ENCODE results near the gene FAM217A.
"Not testable (repeated sequence)": the region's sequence is repeated elsewhere in the genome, so short reads cannot be mapped to it uniquely, and the experiment has no call there.

FAM217A gene

DNA sequence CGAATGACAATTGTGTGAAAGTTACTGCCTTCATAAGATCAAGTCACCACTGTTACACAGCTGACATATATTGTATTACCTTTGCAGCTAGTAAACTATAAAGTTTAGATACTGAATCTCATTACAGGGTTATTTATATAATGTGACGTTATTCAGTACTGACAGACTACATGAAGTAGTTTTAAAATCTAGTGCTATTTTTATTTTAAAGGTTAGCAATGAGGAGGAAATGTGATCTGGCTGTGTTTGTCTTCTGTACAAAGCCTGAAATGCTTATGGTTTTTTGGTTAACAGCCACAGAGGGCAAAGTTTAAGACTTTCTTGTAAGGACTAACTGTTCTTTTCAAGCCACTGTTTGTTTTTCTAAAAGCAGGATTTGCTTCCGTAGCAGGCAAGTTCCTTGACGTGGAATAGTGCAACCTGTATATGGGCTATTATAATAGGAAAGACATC lies 30.5 kb upstream of the FAM217A start:
- H3K27me3 ChIP-seq (ENCODE audit: control insufficient read depth in 5 of 5, insufficient read depth in 4 of 5, low read length in 5 of 5); H3K9me3 ChIP-seq (ENCODE audit: control insufficient read depth in 5 of 5, low read length in 5 of 5); H3K9ac ChIP-seq (ENCODE audit: low read length in 5 of 5); H3K27ac ChIP-seq (ENCODE audit: low read depth, low read length); H3K36me3 ChIP-seq (ENCODE audit: control insufficient read depth in 5 of 5, insufficient read depth in 5 of 5, low read length in 5 of 5); H3K4me3 ChIP-seq (ENCODE audit: low read depth in 1 of 5, low read length in 5 of 5): not testable (repeated sequence)
- H3K4me1 ChIP-seq (ENCODE audit: control insufficient read depth in 5 of 5, insufficient read depth in 5 of 5, low read length in 5 of 5), result peaks cover 0 to 24% (median 14%) of the 10 kb centered on the region in 5 donors

DNA sequence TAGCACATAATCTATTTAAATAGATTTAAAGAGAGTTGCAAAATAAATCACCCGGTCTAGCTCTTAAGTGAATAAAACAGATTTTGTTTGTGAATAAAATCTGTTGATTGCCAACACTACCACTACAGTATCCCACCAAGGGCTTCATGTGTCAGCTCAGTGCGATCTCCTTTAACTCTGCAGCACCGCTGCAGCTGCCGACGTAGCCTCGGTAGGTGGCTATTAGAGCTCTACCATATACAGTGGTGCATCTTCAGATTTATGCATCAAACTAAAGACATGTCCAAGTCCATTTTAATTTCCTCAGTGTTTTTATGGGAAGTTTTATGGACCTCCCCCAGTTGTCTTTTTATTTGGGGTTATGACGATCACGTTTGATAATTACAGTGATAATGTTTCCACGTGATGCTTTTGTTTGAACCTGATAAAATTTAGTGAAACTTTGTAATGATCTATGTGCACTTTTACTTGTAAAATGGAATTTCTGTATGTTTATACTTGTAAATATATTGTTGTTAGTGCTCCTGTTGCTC lies 29.7 kb upstream of the FAM217A start:
- Histone ChIP-seq H3K27ac (ENCODE audit: low read depth, low read length) (no peak overlapping the region), H3K9ac (ENCODE audit: low read length in 5 of 5) (no peak overlapping the region)

GRCh38 chr6:4107873-4108272 lies 28.9 kb upstream of the FAM217A start:
- H3K27me3 ChIP-seq (ENCODE audit: control insufficient read depth in 5 of 5, insufficient read depth in 4 of 5, low read length in 5 of 5), result no peaks in the 10 kb centered on the region

More for the DNA sequence above, 29.7 kb upstream of the FAM217A start:
- Histone ChIP-seq H3K4me1 (ENCODE audit: control insufficient read depth in 5 of 5, insufficient read depth in 5 of 5, low read length in 5 of 5) (peaks cover 0 to 17% (median 14%) of the 10 kb centered on the region in 5 donors), H3K4me3 (ENCODE audit: low read depth in 1 of 5, low read length in 5 of 5) (no peak overlapping the region), H3K9me3 (ENCODE audit: control insufficient read depth in 5 of 5, low read length in 5 of 5) (peaks cover 0 to 7% (median 2%) of the 10 kb centered on the region in 5 donors), H3K36me3 (ENCODE audit: control insufficient read depth in 5 of 5, insufficient read depth in 5 of 5, low read length in 5 of 5) (no peaks in the 10 kb centered on the region), H3K27me3 (ENCODE audit: control insufficient read depth in 5 of 5, insufficient read depth in 4 of 5, low read length in 5 of 5) (no peaks in the 10 kb centered on the region)

DNA sequence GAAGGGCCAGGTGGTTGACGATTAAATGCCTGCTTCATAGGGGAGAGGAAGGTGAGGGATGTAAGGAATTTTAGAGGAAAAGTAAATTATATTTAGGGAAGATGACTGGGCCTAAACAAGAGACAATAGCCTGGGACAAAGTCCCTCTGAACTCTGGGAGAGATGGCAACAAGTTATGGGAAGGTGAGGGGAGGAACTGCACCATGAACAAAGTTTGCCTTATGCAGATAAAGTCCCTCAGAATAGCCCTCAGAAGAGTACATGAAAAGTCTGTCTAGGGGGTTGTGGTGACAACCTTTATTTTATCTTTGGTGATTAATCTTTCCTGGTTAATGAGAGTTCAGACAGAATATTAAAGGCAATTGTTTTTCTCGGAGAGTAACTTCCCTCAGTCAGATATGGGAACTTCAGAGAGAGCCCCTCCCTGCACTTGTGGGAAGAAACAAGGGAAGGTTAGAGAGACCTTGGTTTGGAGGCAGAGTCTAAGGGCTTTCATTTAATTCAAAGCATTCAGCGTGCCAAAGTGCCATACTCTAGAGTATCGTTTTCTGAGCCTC lies 27.1 kb upstream of the FAM217A start:
- peaks cover 0 to 17% (median 13%) of the 10 kb centered on the region in 5 donors for H3K4me1 ChIP-seq (ENCODE audit: control insufficient read depth in 5 of 5, insufficient read depth in 5 of 5, low read length in 5 of 5)
- no peak overlapping the region for H3K27ac ChIP-seq (ENCODE audit: low read depth, low read length)
- H3K9ac ChIP-seq (ENCODE audit: low read length in 5 of 5), result no peak overlapping the region
- no peaks in the 10 kb centered on the region for H3K36me3 ChIP-seq (ENCODE audit: control insufficient read depth in 5 of 5, insufficient read depth in 5 of 5, low read length in 5 of 5)
- no peaks in the 10 kb centered on the region for H3K27me3 ChIP-seq (ENCODE audit: control insufficient read depth in 5 of 5, insufficient read depth in 4 of 5, low read length in 5 of 5)
- H3K9me3 ChIP-seq (ENCODE audit: control insufficient read depth in 5 of 5, low read length in 5 of 5), result no peaks in the 10 kb centered on the region
- H3K4me3 ChIP-seq (ENCODE audit: low read depth in 1 of 5, low read length in 5 of 5), result no peak overlapping the region

More at GRCh38 chr6:4107873-4108272, 28.9 kb upstream of the FAM217A start:
- peaks cover 0 to 7% (median 0%) of the 10 kb centered on the region in 5 donors for H3K9me3 ChIP-seq (ENCODE audit: control insufficient read depth in 5 of 5, low read length in 5 of 5)
- no peak overlapping the region for H3K9ac ChIP-seq (ENCODE audit: low read length in 5 of 5)
- H3K4me3 ChIP-seq (ENCODE audit: low read depth in 1 of 5, low read length in 5 of 5), result no peak overlapping the region
- no peak overlapping the region for H3K27ac ChIP-seq (ENCODE audit: low read depth, low read length)
- H3K4me1 ChIP-seq (ENCODE audit: control insufficient read depth in 5 of 5, insufficient read depth in 5 of 5, low read length in 5 of 5), result peaks cover 0 to 17% (median 13%) of the 10 kb centered on the region in 5 donors
- no peaks in the 10 kb centered on the region for H3K36me3 ChIP-seq (ENCODE audit: control insufficient read depth in 5 of 5, insufficient read depth in 5 of 5, low read length in 5 of 5)

DNA sequence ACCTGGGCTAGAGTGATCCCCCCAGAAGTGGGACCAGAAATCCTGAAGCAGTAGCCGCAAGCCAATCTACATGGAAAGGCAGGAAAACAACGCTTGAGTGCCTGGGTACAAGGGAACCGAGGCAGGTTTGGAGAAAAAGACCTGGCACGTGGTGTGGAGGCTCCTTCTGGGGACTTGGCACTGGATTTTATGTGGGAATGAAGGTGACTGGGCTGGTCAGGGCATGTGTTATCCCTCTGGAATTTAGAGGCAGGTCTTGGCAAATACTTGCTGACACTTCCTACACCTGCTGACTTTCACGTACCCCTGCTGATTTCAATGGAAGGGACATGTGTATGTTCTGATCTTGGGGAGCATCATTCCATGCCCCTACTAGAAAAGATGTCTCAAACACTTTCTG lies 25.0 kb upstream of the FAM217A start:
- H3K9ac ChIP-seq (ENCODE audit: low read length in 5 of 5), result no peak overlapping the region
- no peak overlapping the region for H3K4me3 ChIP-seq (ENCODE audit: low read depth in 1 of 5, low read length in 5 of 5)
- H3K27ac ChIP-seq (ENCODE audit: low read depth, low read length), result no peak overlapping the region
- peaks cover 0 to 6% (median 4%) of the 10 kb centered on the region in 5 donors for H3K4me1 ChIP-seq (ENCODE audit: control insufficient read depth in 5 of 5, insufficient read depth in 5 of 5, low read length in 5 of 5)
- no peaks in the 10 kb centered on the region for H3K36me3 ChIP-seq (ENCODE audit: control insufficient read depth in 5 of 5, insufficient read depth in 5 of 5, low read length in 5 of 5)
- H3K27me3 ChIP-seq (ENCODE audit: control insufficient read depth in 5 of 5, insufficient read depth in 4 of 5, low read length in 5 of 5), result no peaks in the 10 kb centered on the region
- no peaks in the 10 kb centered on the region for H3K9me3 ChIP-seq (ENCODE audit: control insufficient read depth in 5 of 5, low read length in 5 of 5)

- Histone ChIP-seq H3K4me1 (ENCODE audit: control insufficient read depth in 5 of 5, insufficient read depth in 5 of 5, low read length in 5 of 5) (no peaks in the 10 kb centered on the region), H3K9me3 (ENCODE audit: control insufficient read depth in 5 of 5, low read length in 5 of 5) (no peaks in the 10 kb centered on the region), H3K9ac (ENCODE audit: low read length in 5 of 5) (no peak overlapping the region), H3K36me3 (ENCODE audit: control insufficient read depth in 5 of 5, insufficient read depth in 5 of 5, low read length in 5 of 5) (no peaks in the 10 kb centered on the region), H3K27ac (ENCODE audit: low read depth, low read length) (no peak overlapping the region), H3K27me3 (ENCODE audit: control insufficient read depth in 5 of 5, insufficient read depth in 4 of 5, low read length in 5 of 5) (no peaks in the 10 kb centered on the region), H3K4me3 (ENCODE audit: low read depth in 1 of 5, low read length in 5 of 5) (no peak overlapping the region)
Measured at GRCh38 chr6:4102687-4103244, 23.8 kb upstream of the FAM217A start.

- Histone ChIP-seq H3K4me3 (ENCODE audit: low read depth in 1 of 5, low read length in 5 of 5) (no peak overlapping the region), H3K27me3 (ENCODE audit: control insufficient read depth in 5 of 5, insufficient read depth in 4 of 5, low read length in 5 of 5) (no peaks in the 10 kb centered on the region), H3K36me3 (ENCODE audit: control insufficient read depth in 5 of 5, insufficient read depth in 5 of 5, low read length in 5 of 5) (no peaks in the 10 kb centered on the region), H3K4me1 (ENCODE audit: control insufficient read depth in 5 of 5, insufficient read depth in 5 of 5, low read length in 5 of 5) (no peaks in the 10 kb centered on the region), H3K27ac (ENCODE audit: low read depth, low read length) (no peak overlapping the region), H3K9me3 (ENCODE audit: control insufficient read depth in 5 of 5, low read length in 5 of 5) (no peaks in the 10 kb centered on the region), H3K9ac (ENCODE audit: low read length in 5 of 5) (no peak overlapping the region)
Measured at GRCh38 chr6:4101298-4101697, 22.4 kb upstream of the FAM217A start.

GRCh38 chr6:4100655-4101054 lies 21.7 kb upstream of the FAM217A start:
- Histone ChIP-seq H3K27me3 (ENCODE audit: control insufficient read depth in 5 of 5, insufficient read depth in 4 of 5, low read length in 5 of 5) (no peaks in the 10 kb centered on the region), H3K9me3 (ENCODE audit: control insufficient read depth in 5 of 5, low read length in 5 of 5) (no peaks in the 10 kb centered on the region), H3K4me3 (ENCODE audit: low read depth in 1 of 5, low read length in 5 of 5) (no peak overlapping the region), H3K4me1 (ENCODE audit: control insufficient read depth in 5 of 5, insufficient read depth in 5 of 5, low read length in 5 of 5) (no peaks in the 10 kb centered on the region), H3K36me3 (ENCODE audit: control insufficient read depth in 5 of 5, insufficient read depth in 5 of 5, low read length in 5 of 5) (no peaks in the 10 kb centered on the region), H3K27ac (ENCODE audit: low read depth, low read length) (no peak overlapping the region), H3K9ac (ENCODE audit: low read length in 5 of 5) (no peak overlapping the region)

DNA sequence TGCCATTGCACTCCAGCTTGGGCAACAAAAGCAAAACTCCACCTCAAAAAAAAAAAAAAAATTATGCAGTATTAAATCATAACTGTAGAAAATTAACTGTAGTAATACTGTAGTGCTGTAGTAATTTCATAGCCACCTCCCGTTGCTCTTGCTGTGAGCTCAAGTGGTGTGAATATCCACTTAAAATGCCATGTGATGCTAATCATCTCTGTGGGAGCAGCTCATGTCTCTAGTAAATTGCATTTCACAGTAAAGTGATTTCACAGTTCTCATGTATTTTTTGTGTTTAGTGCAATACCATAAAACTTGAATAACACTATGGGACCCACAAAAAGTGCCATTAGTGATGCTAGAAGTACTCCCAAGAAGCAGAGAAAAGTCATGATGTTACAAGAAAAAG lies 14.4 kb upstream of the FAM217A start:
- H3K9ac ChIP-seq (ENCODE audit: low read length in 5 of 5), result no peak overlapping the region
- H3K27ac ChIP-seq (ENCODE audit: low read depth, low read length), result no peak overlapping the region
- H3K36me3 ChIP-seq (ENCODE audit: control insufficient read depth in 5 of 5, insufficient read depth in 5 of 5, low read length in 5 of 5), result no peaks in the 10 kb centered on the region
- no peaks in the 10 kb centered on the region for H3K9me3 ChIP-seq (ENCODE audit: control insufficient read depth in 5 of 5, low read length in 5 of 5)
- no peaks in the 10 kb centered on the region for H3K4me1 ChIP-seq (ENCODE audit: control insufficient read depth in 5 of 5, insufficient read depth in 5 of 5, low read length in 5 of 5)
- H3K4me3 ChIP-seq (ENCODE audit: low read depth in 1 of 5, low read length in 5 of 5), result no peak overlapping the region
- H3K27me3 ChIP-seq (ENCODE audit: control insufficient read depth in 5 of 5, insufficient read depth in 4 of 5, low read length in 5 of 5), result no peaks in the 10 kb centered on the region

GRCh38 chr6:4091941-4092340 lies 13.0 kb upstream of the FAM217A start:
- Histone ChIP-seq H3K9ac (ENCODE audit: low read length in 5 of 5) (no peak overlapping the region), H3K27me3 (ENCODE audit: control insufficient read depth in 5 of 5, insufficient read depth in 4 of 5, low read length in 5 of 5) (no peaks in the 10 kb centered on the region), H3K9me3 (ENCODE audit: control insufficient read depth in 5 of 5, low read length in 5 of 5) (no peaks in the 10 kb centered on the region), H3K4me3 (ENCODE audit: low read depth in 1 of 5, low read length in 5 of 5) (no peak overlapping the region), H3K27ac (ENCODE audit: low read depth, low read length) (no peak overlapping the region), H3K4me1 (ENCODE audit: control insufficient read depth in 5 of 5, insufficient read depth in 5 of 5, low read length in 5 of 5) (no peaks in the 10 kb centered on the region), H3K36me3 (ENCODE audit: control insufficient read depth in 5 of 5, insufficient read depth in 5 of 5, low read length in 5 of 5) (no peaks in the 10 kb centered on the region)
